DMS153 treated with DMSO at 0.1 percent for 48 hours (cell line): Measurements from ENCODE around the gene OARD1.
"Not testable (repeated sequence)": the region's sequence is repeated elsewhere in the genome, so short reads cannot be mapped to it uniquely, and the experiment has no call there.

Source experiments
- DNase-seq: peaks from one replicate; lab custom pipeline; 2025; ENCODE audit not compliant: unreplicated experiment; lab: John Stamatoyannopoulos, UW

Gene OARD1, protein sequence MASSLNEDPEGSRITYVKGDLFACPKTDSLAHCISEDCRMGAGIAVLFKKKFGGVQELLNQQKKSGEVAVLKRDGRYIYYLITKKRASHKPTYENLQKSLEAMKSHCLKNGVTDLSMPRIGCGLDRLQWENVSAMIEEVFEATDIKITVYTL

DNA sequence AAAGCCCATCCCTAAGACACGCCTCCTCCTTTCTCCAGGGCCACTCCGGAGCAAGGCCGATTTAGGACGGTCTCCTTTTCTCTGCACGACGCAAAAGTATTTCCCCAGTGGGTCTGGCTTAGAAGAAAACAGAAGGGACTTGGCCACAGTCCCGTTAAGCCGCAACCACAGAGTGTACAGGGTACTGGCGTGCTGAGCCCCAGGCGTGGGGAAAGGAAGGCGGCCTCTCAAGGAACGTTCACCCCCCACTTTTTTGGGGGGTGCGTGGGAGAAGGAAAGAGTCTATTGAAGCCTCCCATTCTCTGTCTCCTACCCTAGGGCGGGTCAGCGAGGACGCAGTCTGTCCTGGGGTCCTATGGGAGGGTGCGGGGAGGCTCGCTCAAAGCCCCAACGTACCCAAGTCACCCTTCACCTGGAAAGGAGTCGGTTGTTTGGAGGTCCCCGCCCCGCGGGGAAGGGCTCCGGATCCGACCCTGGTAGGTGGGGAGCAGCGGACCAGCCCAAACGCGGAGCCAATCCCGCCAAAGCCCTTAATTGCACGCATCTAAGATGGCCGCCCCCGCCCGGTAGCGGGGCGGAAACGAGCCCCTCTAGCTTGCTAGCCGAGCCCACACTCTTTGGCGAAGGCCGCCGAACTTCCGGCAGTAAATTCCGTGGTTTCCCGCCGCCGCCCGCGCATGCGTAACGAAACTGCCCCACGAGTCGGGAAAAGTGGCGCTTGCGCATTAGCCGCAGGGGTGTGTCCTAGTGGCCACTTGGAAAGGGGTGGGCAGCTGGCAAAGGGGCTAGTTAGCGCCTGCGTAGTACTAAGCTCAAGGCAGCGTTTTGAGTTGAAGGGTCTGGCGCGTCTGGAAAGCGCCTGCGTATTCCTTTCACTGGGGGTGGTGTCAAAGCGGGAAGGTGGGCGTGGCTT lies at the start of gene OARD1:
TSS of gene OARD1 (minus strand) at position 434 of the 913 bp plus-strand sequence. CDS start 722 bp downstream, outside the sequence.
- peak; percentile 100 for DNase-seq

DNA sequence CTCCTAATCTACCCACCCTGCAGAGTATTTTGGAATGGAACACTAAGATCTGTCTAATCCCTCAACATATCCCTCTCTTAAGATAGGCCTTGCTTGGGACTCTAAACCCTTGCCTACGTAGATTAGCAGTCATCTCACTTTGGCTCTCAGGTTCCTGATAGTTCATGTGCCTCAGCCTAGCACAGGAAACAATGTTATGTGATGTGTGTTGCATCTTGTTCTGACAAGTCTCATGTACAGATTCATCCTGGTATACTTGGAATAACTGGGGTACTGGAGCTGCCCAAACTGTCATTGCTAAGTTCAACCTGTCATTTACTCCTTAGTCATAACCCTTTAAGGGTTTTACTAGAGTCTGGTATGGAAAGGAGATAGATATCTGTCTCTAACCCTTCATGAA lies 47.9 kb upstream of the OARD1 start:
- DNase-seq = no peak

DNA sequence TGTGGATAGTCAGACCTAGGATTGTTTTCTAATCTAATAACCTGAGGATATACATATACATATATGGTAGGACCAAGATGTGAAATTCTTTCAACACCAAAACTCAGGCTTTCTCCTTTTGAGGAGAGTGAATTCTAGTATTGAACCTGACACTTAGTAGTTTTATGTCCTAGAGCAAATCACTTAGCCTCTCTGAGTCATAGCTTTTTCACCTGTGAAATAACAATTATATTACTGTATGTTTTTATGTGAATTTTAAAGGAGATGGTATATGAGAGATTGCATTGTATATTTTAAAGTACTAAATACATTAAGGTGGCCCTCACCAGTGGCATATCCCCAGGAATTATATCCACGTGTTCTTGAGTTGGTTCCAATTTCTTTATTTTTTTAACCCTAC lies 47.4 kb upstream of the OARD1 start:
- DNase-seq = no peak

DNA sequence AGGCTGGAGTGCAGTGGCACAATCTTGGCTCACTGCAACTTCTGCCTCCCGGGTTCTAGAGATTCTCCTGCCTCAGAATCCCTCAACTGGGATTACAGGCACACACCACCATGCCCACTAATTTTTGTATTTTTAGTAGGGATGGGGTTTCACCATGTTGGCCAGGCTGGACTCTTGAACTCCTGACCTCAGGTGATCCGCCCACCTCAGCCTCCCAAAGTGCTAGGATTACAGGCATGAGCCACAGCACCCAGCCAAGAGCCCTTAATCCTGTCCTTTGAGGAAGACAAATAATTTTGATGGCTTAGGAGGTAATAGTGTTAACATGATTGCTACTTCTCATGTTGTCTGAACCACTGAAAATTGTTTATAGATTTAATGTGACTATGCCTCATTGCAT lies 42.9 kb upstream of the OARD1 start:
- DNase-seq = not testable (repeated sequence)

GRCh38 chr6:41111017-41111416 lies 38.9 kb upstream of the OARD1 start:
- no peak for DNase-seq

DNA sequence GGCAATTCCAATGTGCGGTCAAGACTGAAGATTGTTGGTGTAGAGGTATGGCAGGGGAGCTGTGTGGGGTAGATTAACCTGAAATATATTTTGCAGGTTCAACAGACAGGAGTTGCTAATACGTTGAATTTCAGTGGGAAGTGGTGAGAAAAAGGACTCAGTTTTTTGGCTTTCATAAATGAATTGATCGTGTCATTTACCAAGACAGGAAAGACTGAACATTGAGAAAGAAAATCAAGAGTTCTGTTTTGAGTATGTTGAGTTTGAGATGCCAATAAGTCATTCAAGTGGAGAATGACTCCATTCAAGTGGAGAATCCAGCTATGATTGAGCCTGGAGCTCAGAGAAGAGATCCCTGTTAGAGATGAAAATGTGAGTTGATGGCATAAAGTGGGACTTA lies 31.7 kb upstream of the OARD1 start:
- DNase-seq = no peak

GRCh38 chr6:41100871-41101287 lies 28.7 kb upstream of the OARD1 start:
- DNase-seq = no peak

GRCh38 chr6:41098366-41098765 lies 26.2 kb upstream of the OARD1 start:
- DNase-seq = no peak

DNA sequence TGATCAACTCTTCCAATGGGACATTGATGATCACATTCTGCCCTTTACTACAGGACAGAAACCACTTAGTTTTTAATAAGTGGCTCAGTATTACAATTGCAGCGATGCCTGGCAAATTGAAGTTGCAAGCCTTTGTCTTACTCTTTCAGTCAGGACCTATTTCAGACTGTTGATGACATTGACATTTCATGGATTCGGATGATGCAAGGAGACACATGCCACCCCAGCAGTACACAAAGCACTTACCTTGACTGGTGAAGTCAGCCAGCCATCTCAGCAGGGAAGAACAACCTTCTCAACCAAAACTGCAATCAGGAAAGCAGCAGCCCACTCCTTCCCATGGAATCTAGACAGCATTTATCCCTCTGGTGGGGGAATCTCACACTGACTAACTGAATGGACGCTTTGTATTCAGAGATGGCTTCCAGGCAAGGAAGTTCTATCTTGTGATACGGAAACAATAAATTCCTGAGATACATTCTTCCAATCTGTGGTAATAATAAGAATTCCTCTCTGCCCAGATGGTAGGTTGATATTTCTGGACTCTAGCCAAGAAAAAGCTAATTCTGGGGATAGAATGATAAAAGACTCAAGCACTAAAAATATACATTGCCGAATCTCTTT lies 25.4 kb upstream of the OARD1 start:
- no peak for DNase-seq

- no peak for DNase-seq
These were observed 21.6 kb upstream of the OARD1 start for GRCh38 chr6:41093729-41094128.

GRCh38 chr6:41092421-41093140 lies 20.4 kb upstream of the OARD1 start:
- peak; percentile 6 for DNase-seq

GRCh38 chr6:41090841-41091761 lies 18.9 kb upstream of the OARD1 start:
- no peak for DNase-seq

- no peak for DNase-seq
These were observed 16.3 kb upstream of the OARD1 start for GRCh38 chr6:41088451-41088850.

DNA sequence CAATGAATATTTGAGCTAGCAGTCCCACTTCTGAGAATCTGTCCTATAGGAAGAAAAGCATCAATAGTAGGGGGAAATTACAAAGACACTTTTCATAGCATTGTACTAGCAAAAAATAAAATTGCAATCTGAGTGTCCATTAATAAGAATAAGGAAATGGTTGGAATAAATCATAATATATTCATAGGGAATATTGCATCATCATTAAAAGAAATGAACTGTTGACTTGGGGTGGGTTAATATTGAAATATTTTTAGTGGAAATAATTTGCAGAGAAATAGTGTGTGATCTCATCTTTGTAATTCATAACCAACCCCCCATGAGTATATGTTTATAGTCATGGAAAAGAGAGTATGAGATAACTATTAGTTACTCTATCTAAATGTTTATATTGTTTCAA lies 13.0 kb upstream of the OARD1 start:
- DNase-seq = no peak

DNA sequence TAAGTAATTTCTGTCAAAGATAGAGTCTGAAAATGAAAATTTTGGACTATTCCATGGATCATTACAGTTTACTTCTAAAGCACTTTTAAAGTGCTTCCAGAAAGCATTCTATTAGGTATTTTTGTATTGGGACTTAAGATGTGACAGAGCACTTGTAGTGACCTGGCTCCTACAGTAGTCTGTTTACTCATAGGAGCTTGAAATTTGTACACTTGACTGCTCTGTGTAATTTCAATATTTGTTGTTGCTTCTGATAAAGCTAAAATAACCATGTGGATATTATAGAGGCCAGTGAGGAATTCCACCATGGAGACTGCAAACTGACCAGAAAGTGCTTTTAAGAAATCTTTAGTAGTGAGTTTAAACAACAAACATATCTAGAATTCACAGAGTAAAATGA lies 10.9 kb upstream of the OARD1 start:
- DNase-seq = no peak

DNA sequence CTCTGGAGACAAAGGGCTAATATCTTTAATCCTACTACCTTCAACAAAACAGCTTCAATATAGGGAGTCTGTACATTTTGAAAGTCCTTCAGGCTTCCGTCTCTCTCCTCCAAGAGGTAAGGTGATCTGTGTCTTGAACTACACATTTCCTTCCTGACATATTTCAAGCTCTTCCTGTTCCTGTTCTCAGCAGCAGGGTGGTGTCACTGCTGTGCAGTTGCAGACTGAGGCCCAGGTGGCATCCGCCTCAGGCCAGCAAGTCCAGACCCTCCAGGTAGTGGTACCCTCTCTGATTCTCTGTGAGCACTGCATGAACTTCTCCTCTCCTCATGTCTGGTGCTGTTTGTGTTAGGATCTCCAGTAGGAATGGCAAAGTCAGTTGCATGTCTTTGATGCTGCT lies 8.5 kb upstream of the OARD1 start:
- DNase-seq = no peak

DNA sequence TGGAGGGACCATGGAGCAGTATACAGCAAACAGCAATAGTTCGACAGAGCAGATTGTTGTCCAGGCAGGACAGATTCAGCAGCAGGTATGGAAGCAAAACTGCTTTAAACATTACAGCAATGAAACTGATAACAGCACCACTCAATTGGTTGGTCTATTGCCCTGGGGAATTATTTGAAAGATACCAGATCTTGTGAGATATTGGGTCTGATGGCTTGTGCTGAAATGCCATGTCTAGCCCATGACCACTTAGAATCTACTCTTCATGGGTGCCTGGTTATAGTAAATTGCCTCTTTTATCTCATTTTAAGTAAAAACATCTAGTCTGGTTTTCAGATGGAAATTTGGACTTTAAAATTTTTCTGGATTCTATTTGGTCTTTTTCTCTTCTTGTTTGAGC lies 6.9 kb upstream of the OARD1 start:
- DNase-seq = no peak

DNA sequence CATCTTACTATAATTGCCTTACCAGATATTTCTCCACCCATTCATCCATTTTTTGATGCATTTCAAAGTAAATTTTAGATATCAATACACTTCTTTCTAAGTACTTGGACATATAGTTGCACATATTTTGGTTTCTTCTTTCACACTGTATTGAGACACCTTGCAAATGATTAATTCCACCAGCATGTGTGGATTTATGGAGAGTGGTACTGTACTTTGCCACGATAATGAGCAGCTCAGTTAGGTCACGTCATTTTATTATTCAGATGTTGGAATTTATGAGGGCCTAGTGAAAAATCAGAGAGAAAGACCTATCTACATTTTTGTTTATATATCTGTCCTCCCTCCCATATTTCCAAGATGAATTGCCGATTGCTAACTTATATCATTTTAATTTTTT lies 5.9 kb upstream of the OARD1 start:
- DNase-seq = no peak

DNA sequence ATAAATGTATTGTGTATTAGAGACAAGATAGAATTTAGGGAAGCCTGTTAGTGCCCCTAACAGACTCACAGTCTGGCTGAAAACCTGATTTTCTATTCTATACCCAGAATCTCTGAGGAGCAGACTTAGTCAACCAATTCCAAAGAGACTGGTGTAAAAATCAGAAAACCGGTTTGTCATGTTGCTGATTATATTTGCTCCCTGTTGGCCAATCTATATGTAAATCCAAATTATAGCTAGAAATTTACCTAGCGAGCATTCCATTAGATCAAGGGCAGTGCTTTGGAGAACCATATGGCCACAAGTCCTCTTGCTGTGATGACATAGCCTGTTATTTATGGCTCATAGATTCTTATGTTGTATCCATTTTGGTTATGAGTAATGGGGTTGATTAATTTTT lies 5.4 kb upstream of the OARD1 start:
- DNase-seq = no peak
